ENCODE measurements around the gene PPP6R2. TPM values are rescaled to one million over a fixed set of nuclear protein-coding genes. Genes with fewer than 3 reads are reported as not detected.
A peak's percentile ranks its signal among the peaks of the same experiment; 100 is the strongest.

PPP6R2 gene
- polyA plus RNA-seq, 1 donor (not counting 4 experiments of a cell fraction or from before 2014, with no cell fraction given): 19.8 TPM

- no peaks in the 10 kb centered on the region for H3K36me3 ChIP-seq (ENCODE audit: control insufficient read depth in 2 of 2, extremely low read depth in 1 of 2, insufficient read depth in 2 of 2, low read length in 2 of 2)
- H3K27me3 ChIP-seq (ENCODE audit: control insufficient read depth, extremely low read depth, insufficient read depth, low read length): peaks cover 4% of the 10 kb centered on the region
- peak overlapping the region; percentile 95 for H3K4me2 ChIP-seq (ENCODE audit: control insufficient read depth, extremely low read depth, insufficient read depth, low read depth, low read length)
- H3K9me1 ChIP-seq (ENCODE audit: control insufficient read depth, extremely low read depth, insufficient read depth, low read length): peaks cover 5% of the 10 kb centered on the region
- no peak overlapping the region for H2AFZ ChIP-seq (ENCODE audit: control insufficient read depth, low read length)
- peaks cover 4% of the 10 kb centered on the region for H4K20me1 ChIP-seq (ENCODE audit: control insufficient read depth, extremely low read depth, insufficient read depth, low read length)
- peaks cover 46% of the 10 kb centered on the region for H3K4me1 ChIP-seq (ENCODE audit: control insufficient read depth, extremely low read depth, insufficient read depth, low read length)
- TF ChIP-seq CTCF (optimal IDR thresholded peaks at IDR 0.05 in 1 of 3, IDR thresholded peaks at IDR 0.05 in 1 of 3, conservative IDR thresholded peaks at IDR 0.05 in 1 of 3; ENCODE audit: extremely low read depth in 1 of 3, insufficient read depth in 2 of 3, low read length in 3 of 3): no peak
- no peak for TF ChIP-seq EZH2 (IDR thresholded peaks at IDR 0.05; ENCODE audit: low read length)
- H3K79me2 ChIP-seq (ENCODE audit: control insufficient read depth, insufficient read depth, low read length): peaks cover 51% of the 10 kb centered on the region
- peak overlapping the region; percentile 83 for H3K9ac ChIP-seq (ENCODE audit: control insufficient read depth, extremely low read depth, insufficient read depth, low read length)
- FAIRE-seq: peak; percentile 94
- H3K9me3 ChIP-seq (ENCODE audit: control insufficient read depth, low read depth, low read length): no peaks in the 10 kb centered on the region
- H3K4me3 ChIP-seq (ENCODE audit: control insufficient read depth in 2 of 3, extremely low read depth in 1 of 3, insufficient read depth in 2 of 3, low read depth in 1 of 3, low read length in 3 of 3): peak overlapping the region; percentile 65 to 94 (median 80)
- peak overlapping the region; percentile 86 for H3K27ac ChIP-seq (ENCODE audit: control insufficient read depth, insufficient read depth, low read length)
- DNase-seq (ENCODE audit: low read depth, low spot score): peak; percentile 84
- dilution Hi-C loops (cut with MboI; ENCODE audit: extremely low pct_ligation_motif_present, low sequenced_read_pairs): no loop called here
Observed at GRCh38 chr22:50305923-50306566, 37.1 kb upstream of the PPP6R2 start.

GRCh38 chr22:50306753-50307749, 36.1 kb upstream of the PPP6R2 start, which contains the start of gene PLXNB2:
PLXNB2 (minus strand) TSS chr22:50307646; CDS start chr22:50290584, 17,062 bp downstream.
- dilution Hi-C loops (cut with MboI; ENCODE audit: extremely low pct_ligation_motif_present, low sequenced_read_pairs): no loop called here
- Histone ChIP-seq H3K4me2 (ENCODE audit: control insufficient read depth, extremely low read depth, insufficient read depth, low read depth, low read length) (peak within 1 kb of the TSS; percentile 95), H3K27ac (ENCODE audit: control insufficient read depth, insufficient read depth, low read length) (peak within 1 kb of the TSS; percentile 86), H3K9ac (ENCODE audit: control insufficient read depth, extremely low read depth, insufficient read depth, low read length) (peak within 1 kb of the TSS; percentile 83), H3K9me3 (ENCODE audit: control insufficient read depth, low read depth, low read length) (no peaks in the 10 kb centered on the region), H3K27me3 (ENCODE audit: control insufficient read depth, extremely low read depth, insufficient read depth, low read length) (peaks cover 4% of the 10 kb centered on the region), H3K9me1 (ENCODE audit: control insufficient read depth, extremely low read depth, insufficient read depth, low read length) (peaks cover 2% of the 10 kb centered on the region), H2AFZ (ENCODE audit: control insufficient read depth, low read length) (no peak within 1 kb of the TSS), H3K4me3 (ENCODE audit: control insufficient read depth in 2 of 3, extremely low read depth in 1 of 3, insufficient read depth in 2 of 3, low read depth in 1 of 3, low read length in 3 of 3) (peak within 1 kb of the TSS; percentile 65 to 94 (median 80)), H3K36me3 (ENCODE audit: control insufficient read depth in 2 of 2, extremely low read depth in 1 of 2, insufficient read depth in 2 of 2, low read length in 2 of 2) (no peaks in the 10 kb centered on the region), H3K4me1 (ENCODE audit: control insufficient read depth, extremely low read depth, insufficient read depth, low read length) (peaks cover 36% of the 10 kb centered on the region), H3K79me2 (ENCODE audit: control insufficient read depth, insufficient read depth, low read length) (peaks cover 41% of the 10 kb centered on the region), H4K20me1 (ENCODE audit: control insufficient read depth, extremely low read depth, insufficient read depth, low read length) (no peaks in the 10 kb centered on the region)
- DNase-seq (ENCODE audit: low read depth, low spot score): no peak
- no peak for FAIRE-seq
- no peak for TF ChIP-seq EZH2 (IDR thresholded peaks at IDR 0.05; ENCODE audit: low read length)
- TF ChIP-seq CTCF (optimal IDR thresholded peaks at IDR 0.05 in 1 of 3, IDR thresholded peaks at IDR 0.05 in 1 of 3, conservative IDR thresholded peaks at IDR 0.05 in 1 of 3; ENCODE audit: extremely low read depth in 1 of 3, insufficient read depth in 2 of 3, low read length in 3 of 3): no peak

Measured in keratinocyte (primary cell).